Endothelial cell of umbilical vein (primary cell): ENCODE results near the gene PRKG1. TPM values are rescaled to one million over a fixed set of nuclear protein-coding genes. Genes with fewer than 3 reads are reported as not detected.

Source experiments
- BruUV-seq: library from RNA; stranded (reverse); fragments of 400-500 nt; replicated peaks from 2 replicates; lab custom pipeline; 2021; lab: Mats Ljungman, UMichigan
- CTCF ChIA-PET: fragments of 300-600, 350-600 bp; sonication (Branson Sonifier 250); formaldehyde crosslinking; loops from one replicate; lab custom pipeline; 2021; ENCODE audit warnings: antibody characterized with exemption, inconsistent platforms; lab: Charles Lee
- POLR2A ChIA-PET: fragments of 300-600, 350-600 bp; sonication (Branson Sonifier 250); formaldehyde crosslinking; loops from one replicate; lab custom pipeline; 2021; ENCODE audit warnings: antibody characterized with exemption, inconsistent platforms; lab: Charles Lee
- DNase-seq: peaks from one replicate; pipeline ENCODE4 v3.0.0-alpha.2; 2011; ENCODE audit warnings: low read depth, low spot score
- FAIRE-seq: peaks from 2 replicates; lab custom pipeline; 2011; peaks lifted over from hg19 to GRCh38; lab: Jason Lieb, UNC
- H2AFZ ChIP-seq: 2 replicates; pipeline ENCODE4 v1.6.0; 2012; ENCODE audit warnings: low read depth, low read length, control low read depth, inconsistent platforms
- H3K27ac ChIP-seq: 2 replicates; pipeline ENCODE4 v1.5.1; 2011; ENCODE audit warnings: low read depth, mild to moderate bottlenecking, control low read depth, low read length, moderate library complexity; ENCODE audit not compliant: insufficient read depth
- H3K27me3 ChIP-seq, 2 experiments: 2 replicates each; pipeline versions ENCODE4 v1.6.0 to v1.6.1; 2011; ENCODE audit warnings: low read length in 2 of 2, mixed read lengths in 1 of 2; ENCODE audit not compliant: control insufficient read depth in 2 of 2, insufficient read depth in 2 of 2
- H3K36me3 ChIP-seq, 2 experiments: 2 replicates in 1 of 2; 3 replicates in 1 of 2; pipeline ENCODE4 v1.5.1; 2011; ENCODE audit warnings: low read length in 2 of 2, mild to moderate bottlenecking in 1 of 2, moderate library complexity in 1 of 2; ENCODE audit not compliant: control insufficient read depth in 2 of 2, insufficient read depth in 2 of 2; ENCODE audit errors: extremely low read depth in 1 of 2
- H3K4me1 ChIP-seq: 3 replicates; pipeline ENCODE4 v1.5.1; 2011; ENCODE audit warnings: mild to moderate bottlenecking, low read length; ENCODE audit not compliant: control insufficient read depth, insufficient read depth; ENCODE audit errors: extremely low read depth
- H3K4me2 ChIP-seq: 2 replicates; pipeline ENCODE4 v1.6.1; 2011; ENCODE audit warnings: low read length, control low read depth, mixed read lengths; ENCODE audit not compliant: insufficient read depth
- H3K4me3 ChIP-seq, 3 experiments: fragments of 200-600 bp in 1 of 3; sonication (generic), shearing (Covaris generic) in 1 of 3; replicated peaks in 1 of 3; 2 replicates each; pipeline ENCODE4 v1.5.1; 2011 to 2016; ENCODE audit warnings: control low read depth in 3 of 3, low read length in 3 of 3, mild to moderate bottlenecking in 2 of 3, inconsistent platforms in 1 of 3, low read depth in 1 of 3, moderate library complexity in 1 of 3; ENCODE audit not compliant: insufficient read depth in 1 of 3
- H3K79me2 ChIP-seq: 2 replicates; pipeline ENCODE4 v1.6.0; 2012; ENCODE audit warnings: low read length, inconsistent platforms; ENCODE audit not compliant: control insufficient read depth, insufficient read depth
- H3K9ac ChIP-seq: replicated peaks from 2 replicates; pipeline ENCODE3; 2011; ENCODE audit warnings: low read length, control low read depth; ENCODE audit not compliant: insufficient read depth; ENCODE audit errors: extremely low read depth
- H3K9me1 ChIP-seq: replicated peaks from 3 replicates; pipeline ENCODE4 v1.6.0; 2011; ENCODE audit warnings: mild to moderate bottlenecking, low read length; ENCODE audit not compliant: control insufficient read depth, insufficient read depth; ENCODE audit errors: extremely low read depth
- H3K9me3 ChIP-seq: replicated peaks from 2 replicates; pipeline ENCODE4 v1.5.1; 2012; ENCODE audit warnings: low read length, inconsistent platforms; ENCODE audit not compliant: control insufficient read depth, insufficient read depth
- H4K20me1 ChIP-seq: replicated peaks from 2 replicates; pipeline ENCODE3; 2011; ENCODE audit warnings: mild to moderate bottlenecking, low read length; ENCODE audit not compliant: control insufficient read depth, insufficient read depth; ENCODE audit errors: extremely low read depth
- EZH2 ChIP-seq: IDR thresholded peaks from 2 replicates; pipeline ENCODE4 v1.6.1; 2012; ENCODE audit warnings: borderline replicate concordance, low read depth, mild to moderate bottlenecking, moderate library complexity, low read length, inconsistent platforms; ENCODE audit not compliant: severe bottlenecking
- FOS ChIP-seq: IDR thresholded peaks from 2 replicates; pipeline ENCODE4 v1.6.1; 2011; ENCODE audit warnings: mild to moderate bottlenecking, low read length, moderate library complexity, borderline replicate concordance; ENCODE audit not compliant: insufficient read depth
- GATA2 ChIP-seq: IDR thresholded peaks from 2 replicates; pipeline ENCODE4 v1.7.0; 2011; ENCODE audit warnings: low read depth, mild to moderate bottlenecking, moderate library complexity, mixed read lengths, low read length; ENCODE audit not compliant: insufficient read length, insufficient read depth
- JUN ChIP-seq: IDR thresholded peaks from 2 replicates; pipeline ENCODE4 v1.6.1; 2011; ENCODE audit warnings: borderline replicate concordance, low read depth; ENCODE audit not compliant: insufficient read length, insufficient read depth
- MYC ChIP-seq: IDR thresholded peaks from one replicate; pipeline ENCODE4 v1.6.1; 2011; ENCODE audit warnings: mild to moderate bottlenecking, low read depth, low read length
- POLR2A ChIP-seq: IDR thresholded peaks from 2 replicates; pipeline ENCODE4 v1.6.1; 2012; ENCODE audit warnings: low read depth, mild to moderate bottlenecking, control low read depth, low read length
- POLR2AphosphoS5 ChIP-seq: IDR thresholded peaks from 2 replicates; pipeline ENCODE4 v1.6.1; 2012; ENCODE audit warnings: low read depth, mild to moderate bottlenecking, control low read depth, low read length, moderate library complexity; ENCODE audit not compliant: insufficient read depth
- dilution Hi-C: fragments of 300-500 bp; cut with MboI; formaldehyde crosslinking; loops from one replicate; pipeline ENCODE4 v1.15.0; 2019; ENCODE audit warnings: low sequenced_read_pairs; ENCODE audit not compliant: extremely low pct_ligation_motif_present
- intact Hi-C: fragments of 100-400 bp; cut with micrococcal nuclease; formaldehyde crosslinking; loops from one replicate; pipeline ENCODE4 v1.10.0; 2022
- polyA plus RNA-seq, 4 experiments: library from polyadenylated mRNA; depleted of rRNA in 3 of 4; stranded (reverse) in 3 of 4; unstranded in 1 of 4; fragments of >200 nt; gene quantifications; 2 replicates each; pipeline versions ENCODE4 v1.2.1 to v1.2.3, GENCODE V29; 2011 to 2012; ENCODE audit warnings: missing spikeins in 1 of 4
- total RNA-seq: library from RNA; stranded (reverse); gene quantifications from 2 replicates; pipeline ENCODE4 v1.2.3, GENCODE V29; 2021
- TF ChIP-seq, protein P1 (sequence below): IDR thresholded peaks from 2 replicates; pipeline ENCODE4 v1.6.1; 2011; ENCODE audit not compliant: insufficient read depth, insufficient read length
- TF ChIP-seq, protein P2 (sequence below), 2 donors: IDR thresholded peaks; 1 replicate in 1 of 2; 2 replicates in 1 of 2; pipeline ENCODE4 v1.5.1; 2011; ENCODE audit warnings: low read length in 2 of 2, mild to moderate bottlenecking in 2 of 2, moderate library complexity in 2 of 2, control low read depth in 1 of 2, inconsistent platforms in 1 of 2, low read depth in 1 of 2; ENCODE audit not compliant: insufficient read depth in 1 of 2; ENCODE audit errors: extremely low read depth in 1 of 2

The PRKG1 gene
- total and polyA plus RNA-seq, 2 donors (not counting 3 experiments of a cell fraction or from before 2014, with no cell fraction given): 0.01 to 0.18 TPM

DNA sequence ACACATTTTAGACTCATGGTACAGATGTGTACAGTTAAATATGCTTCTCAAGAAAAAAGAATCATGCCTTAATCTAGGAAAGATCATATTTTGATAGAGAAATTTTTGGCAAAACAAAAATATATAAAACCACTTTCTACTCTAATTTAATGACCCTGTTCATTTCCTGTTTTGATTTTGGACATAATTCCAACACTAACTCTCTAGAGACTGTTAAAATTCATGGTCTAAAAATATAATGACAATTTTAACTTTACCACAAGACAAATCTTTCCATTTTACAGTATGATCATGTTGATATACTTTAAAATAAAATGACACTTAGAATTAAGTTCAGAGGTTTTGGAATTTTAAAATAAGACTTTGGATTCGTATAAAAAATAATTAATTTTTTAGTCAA is 45.2 kb downstream of the PRKG1 start:
- no peak overlapping the region for H2AFZ ChIP-seq
- H4K20me1 ChIP-seq: no peaks in the 10 kb centered on the region
- H3K27me3 ChIP-seq: no peaks in the 10 kb centered on the region
- no peaks in the 10 kb centered on the region for H3K36me3 ChIP-seq
- DNase-seq (no peak), FAIRE-seq (no peak)
- dilution Hi-C loops: no loop called here
- TF ChIP-seq JUN: no peak
- no peak for TF ChIP-seq FOS
- intact Hi-C loops: no loop called here
- H3K4me1 ChIP-seq: no peaks in the 10 kb centered on the region
- no peaks in the 10 kb centered on the region for H3K9me1 ChIP-seq
- H3K9me3 ChIP-seq: no peaks in the 10 kb centered on the region
- H3K79me2 ChIP-seq: no peaks in the 10 kb centered on the region
- no peak overlapping the region for H3K4me3 ChIP-seq
- H3K9ac ChIP-seq: no peak overlapping the region
- BruUV-seq: no TSS peak
- H3K4me2 ChIP-seq: no peak overlapping the region
- no peak overlapping the region for H3K27ac ChIP-seq
- CTCF ChIA-PET: no interaction called here
- POLR2A ChIA-PET: no interaction called here

DNA sequence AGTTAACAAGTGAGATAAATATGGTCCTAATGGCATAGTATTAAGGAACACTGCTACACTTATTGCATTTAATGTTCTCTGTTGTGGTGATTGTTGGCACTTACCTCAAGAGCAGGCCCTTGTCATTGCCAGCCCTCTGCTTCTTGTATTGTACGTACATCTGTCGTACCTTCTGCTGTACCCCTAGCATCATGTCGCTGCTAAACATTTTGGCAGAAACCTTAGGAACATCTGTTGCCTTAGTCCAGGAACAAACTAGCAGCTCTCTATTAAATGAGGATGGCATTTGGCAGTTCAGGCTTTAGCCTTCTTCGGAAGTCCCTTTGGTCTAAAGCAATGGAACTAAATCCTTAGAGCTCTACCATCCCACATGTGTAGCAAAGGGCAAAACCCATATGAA is 47.6 kb downstream of the PRKG1 start:
- H2AFZ ChIP-seq: no peak overlapping the region
- CTCF ChIA-PET: interaction anchor here (1.1 kb wide), 1 partner anchor 9 kb away, joined by 3 read pairs; no protein-coding TSS in a partner anchor
- POLR2A ChIA-PET: no interaction called here
- DNase-seq (no peak), FAIRE-seq (no peak)
- no peaks in the 10 kb centered on the region for H3K79me2 ChIP-seq
- H3K4me1 ChIP-seq: no peaks in the 10 kb centered on the region
- no peaks in the 10 kb centered on the region for H4K20me1 ChIP-seq
- no peak overlapping the region for H3K4me2 ChIP-seq
- dilution Hi-C loops: no loop called here
- TF ChIP-seq POLR2AphosphoS5: no peak
- no peak for TF ChIP-seq POLR2A
- TF ChIP-seq, protein P1, sequence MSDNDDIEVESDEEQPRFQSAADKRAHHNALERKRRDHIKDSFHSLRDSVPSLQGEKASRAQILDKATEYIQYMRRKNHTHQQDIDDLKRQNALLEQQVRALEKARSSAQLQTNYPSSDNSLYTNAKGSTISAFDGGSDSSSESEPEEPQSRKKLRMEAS: no peak
- TF ChIP-seq EZH2: no peak
- no peak for TF ChIP-seq MYC
- no peak for TF ChIP-seq JUN
- TF ChIP-seq, protein P2, sequence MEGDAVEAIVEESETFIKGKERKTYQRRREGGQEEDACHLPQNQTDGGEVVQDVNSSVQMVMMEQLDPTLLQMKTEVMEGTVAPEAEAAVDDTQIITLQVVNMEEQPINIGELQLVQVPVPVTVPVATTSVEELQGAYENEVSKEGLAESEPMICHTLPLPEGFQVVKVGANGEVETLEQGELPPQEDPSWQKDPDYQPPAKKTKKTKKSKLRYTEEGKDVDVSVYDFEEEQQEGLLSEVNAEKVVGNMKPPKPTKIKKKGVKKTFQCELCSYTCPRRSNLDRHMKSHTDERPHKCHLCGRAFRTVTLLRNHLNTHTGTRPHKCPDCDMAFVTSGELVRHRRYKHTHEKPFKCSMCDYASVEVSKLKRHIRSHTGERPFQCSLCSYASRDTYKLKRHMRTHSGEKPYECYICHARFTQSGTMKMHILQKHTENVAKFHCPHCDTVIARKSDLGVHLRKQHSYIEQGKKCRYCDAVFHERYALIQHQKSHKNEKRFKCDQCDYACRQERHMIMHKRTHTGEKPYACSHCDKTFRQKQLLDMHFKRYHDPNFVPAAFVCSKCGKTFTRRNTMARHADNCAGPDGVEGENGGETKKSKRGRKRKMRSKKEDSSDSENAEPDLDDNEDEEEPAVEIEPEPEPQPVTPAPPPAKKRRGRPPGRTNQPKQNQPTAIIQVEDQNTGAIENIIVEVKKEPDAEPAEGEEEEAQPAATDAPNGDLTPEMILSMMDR (IDR thresholded peaks at IDR 0.05; ENCODE audit: extremely low read depth in 1 of 2, insufficient read depth in 1 of 2, low read depth in 1 of 2, low read length in 2 of 2): no peak
- no peak for TF ChIP-seq FOS
- no peak for TF ChIP-seq GATA2
- no peak overlapping the region for H3K27ac ChIP-seq
- H3K9ac ChIP-seq: no peak overlapping the region
- H3K9me1 ChIP-seq: no peaks in the 10 kb centered on the region
- H3K4me3 ChIP-seq: no peak overlapping the region
- BruUV-seq: no TSS peak
- intact Hi-C loops: no loop called here
- H3K9me3 ChIP-seq: no peaks in the 10 kb centered on the region
- H3K36me3 ChIP-seq: no peaks in the 10 kb centered on the region
- H3K27me3 ChIP-seq: no peaks in the 10 kb centered on the region
